Type B pancreatic cell (in vitro differentiated cells): ENCODE results near the gene CRIP3. TPM values are rescaled to one million over a fixed set of nuclear protein-coding genes. Genes with fewer than 3 reads are reported as not detected.
A peak's percentile ranks its signal among the peaks of the same experiment; 100 is the strongest.

Experiments
- DNase-seq: peaks from one replicate; pipeline ENCODE4 v3.0.0; 2021; ENCODE audit warnings: mixed read lengths; ENCODE audit not compliant: unreplicated experiment; ENCODE audit errors: extremely low spot score
- H3K27ac Mint-ChIP-seq: 2 replicates; pipeline ENCODE4 v1.8.0; 2021; ENCODE audit warnings: mild to moderate bottlenecking, mixed read lengths
- H3K27me3 Mint-ChIP-seq: 2 replicates; pipeline ENCODE4 v1.8.0; 2021; ENCODE audit warnings: mixed read lengths
- H3K36me3 Mint-ChIP-seq: 2 replicates; pipeline ENCODE4 v1.8.0; 2021; ENCODE audit warnings: mixed read lengths
- H3K4me1 Mint-ChIP-seq: one replicate; pipeline ENCODE4 v1.8.0; 2021; ENCODE audit warnings: mixed read lengths; ENCODE audit not compliant: unreplicated experiment
- H3K4me3 Mint-ChIP-seq: 2 replicates; pipeline ENCODE4 v1.8.0; 2021; ENCODE audit warnings: mild to moderate bottlenecking, mixed read lengths
- H3K9me3 Mint-ChIP-seq: 2 replicates; pipeline ENCODE4 v1.8.0; 2021; ENCODE audit warnings: mixed read lengths
- total RNA-seq: library from RNA; stranded (reverse); gene quantifications from 2 replicates; pipeline ENCODE4 v1.2.1, GENCODE V29; 2021; ENCODE audit warnings: low replicate concordance
- TF ChIP-seq, protein P1 (sequence below): fragments of 200-600 bp; sonication (generic); conservative IDR thresholded peaks from 2 replicates; pipeline ENCODE4 v1.5.0; 2021; ENCODE audit warnings: antibody characterized with exemption, mild to moderate bottlenecking

The CRIP3 gene
- total RNA-seq, 1 donor from 2014 or later, result 2.9 TPM

DNA sequence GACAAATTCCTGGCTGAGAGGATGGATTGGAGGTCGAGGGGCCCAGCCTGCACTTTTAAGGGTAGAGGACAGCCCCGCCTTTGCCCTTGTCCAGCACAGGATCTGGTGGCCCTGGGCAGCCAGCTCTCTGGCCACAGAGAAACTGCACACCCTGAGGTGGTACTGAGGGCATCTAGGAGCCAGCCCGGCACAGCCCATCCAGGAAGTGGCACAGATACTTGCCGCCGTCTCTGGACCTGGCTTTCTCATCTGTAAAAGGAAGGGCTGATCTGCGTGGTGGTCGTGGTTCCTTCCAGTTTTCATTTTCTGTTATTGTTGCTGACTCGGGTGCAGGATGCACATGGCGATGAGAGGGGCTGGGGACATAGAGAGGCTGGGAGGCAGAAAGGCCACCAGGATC is 26.6 kb downstream of the CRIP3 start:
- H3K27me3 Mint-ChIP-seq, result peaks cover 49% of the 10 kb centered on the region
- H3K36me3 Mint-ChIP-seq, result no peaks in the 10 kb centered on the region
- peaks cover 11% of the 10 kb centered on the region for H3K4me1 Mint-ChIP-seq

DNA sequence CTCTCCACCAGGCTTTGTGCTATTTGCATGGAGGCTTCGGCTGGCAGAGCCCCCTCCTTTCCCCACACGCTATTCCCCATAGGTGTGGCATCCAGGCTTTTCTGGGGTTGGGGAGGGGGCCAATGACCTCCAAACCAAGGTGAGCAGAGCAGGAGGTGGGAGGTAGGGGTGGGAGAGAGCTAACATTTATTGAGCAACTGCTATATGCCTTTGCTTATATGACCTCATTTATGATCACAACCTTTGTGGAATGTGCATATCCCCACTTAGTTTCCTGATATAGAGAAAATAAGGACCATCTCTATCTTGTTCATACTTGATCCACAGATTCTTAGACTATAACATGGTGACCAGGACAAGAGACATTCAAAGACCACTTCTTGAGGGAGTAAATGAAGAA is 28.4 kb downstream of the CRIP3 start:
- TF ChIP-seq, protein P1, sequence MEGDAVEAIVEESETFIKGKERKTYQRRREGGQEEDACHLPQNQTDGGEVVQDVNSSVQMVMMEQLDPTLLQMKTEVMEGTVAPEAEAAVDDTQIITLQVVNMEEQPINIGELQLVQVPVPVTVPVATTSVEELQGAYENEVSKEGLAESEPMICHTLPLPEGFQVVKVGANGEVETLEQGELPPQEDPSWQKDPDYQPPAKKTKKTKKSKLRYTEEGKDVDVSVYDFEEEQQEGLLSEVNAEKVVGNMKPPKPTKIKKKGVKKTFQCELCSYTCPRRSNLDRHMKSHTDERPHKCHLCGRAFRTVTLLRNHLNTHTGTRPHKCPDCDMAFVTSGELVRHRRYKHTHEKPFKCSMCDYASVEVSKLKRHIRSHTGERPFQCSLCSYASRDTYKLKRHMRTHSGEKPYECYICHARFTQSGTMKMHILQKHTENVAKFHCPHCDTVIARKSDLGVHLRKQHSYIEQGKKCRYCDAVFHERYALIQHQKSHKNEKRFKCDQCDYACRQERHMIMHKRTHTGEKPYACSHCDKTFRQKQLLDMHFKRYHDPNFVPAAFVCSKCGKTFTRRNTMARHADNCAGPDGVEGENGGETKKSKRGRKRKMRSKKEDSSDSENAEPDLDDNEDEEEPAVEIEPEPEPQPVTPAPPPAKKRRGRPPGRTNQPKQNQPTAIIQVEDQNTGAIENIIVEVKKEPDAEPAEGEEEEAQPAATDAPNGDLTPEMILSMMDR, result no peak
- no peak overlapping the region for H3K4me3 Mint-ChIP-seq
- H3K27me3 Mint-ChIP-seq, result peaks cover 49% of the 10 kb centered on the region
- H3K36me3 Mint-ChIP-seq, result no peaks in the 10 kb centered on the region
- DNase-seq, result no peak
- H3K4me1 Mint-ChIP-seq, result peaks cover 14% of the 10 kb centered on the region
- H3K9me3 Mint-ChIP-seq, result no peaks in the 10 kb centered on the region
- H3K27ac Mint-ChIP-seq, result no peak overlapping the region

More for the DNA sequence above, 26.6 kb downstream of the CRIP3 start:
- Mint-ChIP-seq H3K4me3 (no peak overlapping the region), H3K9me3 (no peaks in the 10 kb centered on the region), H3K27ac (no peak overlapping the region)
- DNase-seq, result no peak
- TF ChIP-seq, protein P1, result no peak

GRCh38 chr6:43278524-43279078 is 30.0 kb downstream of the CRIP3 start:
- TF ChIP-seq, protein P1, result no peak
- Mint-ChIP-seq H3K27me3 (peaks cover 60% of the 10 kb centered on the region), H3K27ac (peak overlapping the region; percentile 7), H3K4me3 (no peak overlapping the region), H3K36me3 (no peaks in the 10 kb centered on the region), H3K9me3 (no peaks in the 10 kb centered on the region), H3K4me1 (peaks cover 14% of the 10 kb centered on the region)
- DNase-seq, result no peak

GRCh38 chr6:43277643-43278523 is 30.7 kb downstream of the CRIP3 start:
- no peak for DNase-seq
- TF ChIP-seq, protein P1, result no peak
- Mint-ChIP-seq H3K9me3 (no peaks in the 10 kb centered on the region), H3K4me1 (peaks cover 14% of the 10 kb centered on the region), H3K27me3 (peaks cover 66% of the 10 kb centered on the region), H3K27ac (peak overlapping the region; percentile 7), H3K36me3 (no peaks in the 10 kb centered on the region), H3K4me3 (peak overlapping the region; percentile 39)

DNA sequence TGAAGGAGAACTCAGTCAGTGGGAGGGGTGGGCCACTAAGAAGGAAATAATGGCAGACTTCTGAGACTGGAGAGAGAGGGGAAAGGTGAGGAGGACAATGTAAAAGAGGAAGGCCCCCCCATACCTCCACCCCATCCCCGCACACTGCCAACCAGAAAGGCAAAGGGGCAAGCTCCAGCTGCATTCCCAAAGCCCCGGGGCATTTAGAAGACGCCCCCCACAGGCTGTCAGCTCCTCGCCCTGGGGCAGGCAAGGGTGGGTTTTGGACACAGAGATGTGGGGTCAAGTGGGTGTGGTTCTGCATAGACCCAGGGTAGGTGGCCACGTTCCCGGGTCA is 31.4 kb downstream of the CRIP3 start:
- H3K27ac Mint-ChIP-seq, result peak overlapping the region; percentile 48
- no peak for DNase-seq
- no peak overlapping the region for H3K4me3 Mint-ChIP-seq
- TF ChIP-seq, protein P1, result no peak
- H3K4me1 Mint-ChIP-seq, result peaks cover 14% of the 10 kb centered on the region
- H3K36me3 Mint-ChIP-seq, result no peaks in the 10 kb centered on the region
- no peaks in the 10 kb centered on the region for H3K9me3 Mint-ChIP-seq
- H3K27me3 Mint-ChIP-seq, result peaks cover 67% of the 10 kb centered on the region
